Hair follicle dermal papilla cell (primary cell): ENCODE data around the gene MEX3A. TPM values are rescaled to one million over a fixed set of nuclear protein-coding genes. Genes with fewer than 3 reads are reported as not detected.

Experiments
- total RNA-seq: library from RNA; depleted of rRNA; stranded (reverse); fragments of >200 nt; gene quantifications from 2 replicates; pipeline ENCODE4 v1.2.3, GENCODE V29; 2012

The MEX3A gene, protein sequence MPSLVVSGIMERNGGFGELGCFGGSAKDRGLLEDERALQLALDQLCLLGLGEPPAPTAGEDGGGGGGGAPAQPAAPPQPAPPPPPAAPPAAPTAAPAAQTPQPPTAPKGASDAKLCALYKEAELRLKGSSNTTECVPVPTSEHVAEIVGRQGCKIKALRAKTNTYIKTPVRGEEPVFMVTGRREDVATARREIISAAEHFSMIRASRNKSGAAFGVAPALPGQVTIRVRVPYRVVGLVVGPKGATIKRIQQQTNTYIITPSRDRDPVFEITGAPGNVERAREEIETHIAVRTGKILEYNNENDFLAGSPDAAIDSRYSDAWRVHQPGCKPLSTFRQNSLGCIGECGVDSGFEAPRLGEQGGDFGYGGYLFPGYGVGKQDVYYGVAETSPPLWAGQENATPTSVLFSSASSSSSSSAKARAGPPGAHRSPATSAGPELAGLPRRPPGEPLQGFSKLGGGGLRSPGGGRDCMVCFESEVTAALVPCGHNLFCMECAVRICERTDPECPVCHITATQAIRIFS
- 0.65 and 1.1 TPM in 2 replicates for total RNA-seq

DNA sequence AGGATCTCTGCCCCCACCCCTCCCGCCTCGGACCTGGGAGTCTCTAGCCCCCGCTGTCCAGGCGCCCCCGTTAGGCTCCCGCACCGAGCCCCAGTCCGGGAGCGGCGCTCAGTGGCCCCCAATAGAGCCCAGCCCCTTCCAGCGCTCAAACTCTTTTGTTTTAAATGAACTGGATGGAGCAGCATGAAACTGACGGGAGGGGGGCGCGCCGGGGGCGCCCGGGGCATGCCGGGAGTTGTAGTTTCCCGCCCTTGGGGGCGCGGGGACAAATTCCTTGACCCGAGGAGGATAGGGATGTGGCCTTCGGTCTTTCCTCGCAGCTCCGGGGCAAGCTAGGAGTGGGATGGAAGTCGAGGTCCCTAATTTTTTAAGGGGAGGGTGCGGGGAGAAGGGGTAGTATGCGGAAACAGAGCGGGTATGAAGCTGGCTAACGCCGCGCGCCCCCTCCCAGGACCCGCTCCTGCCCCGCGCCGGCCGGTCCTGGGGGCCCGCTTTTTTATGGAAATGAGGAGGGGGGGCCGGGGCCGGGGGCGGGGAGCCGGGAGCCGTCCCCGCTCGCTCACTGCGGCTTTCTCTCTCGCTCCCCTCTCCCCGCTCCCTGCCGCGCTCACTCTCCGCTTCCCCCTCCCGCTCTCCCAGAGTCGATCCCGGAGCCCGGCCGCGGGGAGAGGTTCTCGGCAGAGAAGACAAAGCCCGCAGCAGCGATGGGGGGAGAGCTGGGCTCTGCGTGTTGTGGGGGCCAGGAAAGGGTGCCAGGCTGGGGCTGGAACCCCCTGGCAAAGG lies at the start of gene MEX3A:
Gene MEX3A, minus strand, starts transcription at position 157 of the 783 bp plus-strand sequence. CDS start 467 bp downstream, outside the sequence.

DNA sequence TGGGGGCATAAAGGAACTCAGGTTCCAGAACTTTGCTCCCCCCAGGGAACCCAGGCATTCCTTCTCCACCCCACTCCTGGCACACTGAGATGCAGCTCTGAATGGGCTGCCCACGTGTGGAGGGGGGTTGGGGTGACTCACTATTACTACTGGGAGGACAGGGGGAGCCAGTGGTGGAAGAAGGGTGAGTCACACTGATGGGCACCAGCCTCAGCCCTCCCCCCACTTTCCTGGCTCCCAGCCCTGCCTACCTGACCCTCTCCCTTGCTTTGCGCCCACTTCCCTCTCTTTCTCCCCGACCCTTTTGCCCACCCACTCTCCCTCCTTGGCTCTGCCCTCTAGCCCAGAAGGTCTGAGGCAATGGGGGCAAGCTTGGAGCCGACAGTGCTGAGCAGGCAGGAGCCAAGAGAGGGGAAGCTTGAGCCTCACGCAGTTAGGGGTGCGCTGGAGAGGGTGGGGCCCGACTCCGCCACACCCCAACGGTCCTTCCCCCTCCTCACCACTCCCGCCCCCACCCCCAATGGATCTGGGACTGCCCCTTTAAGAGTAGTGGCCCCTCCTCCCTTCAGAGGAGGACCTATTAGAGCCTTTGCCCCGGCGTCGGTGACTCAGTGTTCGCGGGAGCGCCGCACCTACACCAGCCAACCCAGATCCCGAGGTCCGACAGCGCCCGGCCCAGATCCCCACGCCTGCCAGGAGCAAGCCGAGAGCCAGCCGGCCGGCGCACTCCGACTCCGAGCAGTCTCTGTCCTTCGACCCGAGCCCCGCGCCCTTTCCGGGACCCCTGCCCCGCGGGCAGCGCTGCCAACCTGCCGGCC lies 32.0 kb upstream of the MEX3A start, which contains the start of gene LMNA:
Gene LMNA, plus strand, starts transcription at position 611 of the 818 bp plus-strand sequence. CDS start 208 bp downstream, outside the sequence.

DNA sequence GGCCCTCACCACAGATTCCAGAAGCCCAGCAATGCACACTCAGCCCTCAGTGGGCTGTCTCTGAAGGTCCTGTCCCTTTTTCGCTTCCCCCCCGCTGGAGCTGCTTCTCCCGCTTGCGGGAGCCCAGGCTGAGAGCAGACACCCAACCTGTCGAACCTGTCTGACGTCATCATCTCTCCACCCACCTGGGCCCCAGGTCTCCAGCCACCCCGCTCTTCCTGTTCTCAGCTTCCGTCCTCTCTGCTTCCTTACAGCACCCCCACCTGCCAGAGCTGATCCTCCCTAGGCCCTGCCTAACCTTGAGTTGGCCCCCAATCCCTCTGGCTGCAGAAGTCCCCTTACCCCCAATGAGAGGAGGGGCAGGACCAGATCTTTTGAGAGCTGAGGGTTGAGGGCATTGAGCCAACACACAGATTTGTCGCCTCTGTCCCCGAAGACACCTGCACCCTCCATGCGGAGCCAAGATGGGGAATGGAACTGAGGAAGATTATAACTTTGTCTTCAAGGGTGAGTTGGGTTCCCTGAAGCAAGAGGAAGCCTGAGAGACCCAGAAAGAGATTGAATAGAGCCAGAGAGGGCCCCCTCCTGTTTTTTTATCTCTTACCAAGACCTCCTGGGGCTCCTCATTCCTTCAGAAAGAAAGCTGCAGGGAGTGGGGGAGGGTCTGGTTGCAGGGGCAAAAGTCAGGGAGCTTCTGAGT lies 21.2 kb downstream of the MEX3A start, which contains the start of gene RAB25:
Gene RAB25, plus strand, starts transcription at position 224 of the 700 bp plus-strand sequence. Its CDS starts 241 bp downstream, at position 465.

DNA sequence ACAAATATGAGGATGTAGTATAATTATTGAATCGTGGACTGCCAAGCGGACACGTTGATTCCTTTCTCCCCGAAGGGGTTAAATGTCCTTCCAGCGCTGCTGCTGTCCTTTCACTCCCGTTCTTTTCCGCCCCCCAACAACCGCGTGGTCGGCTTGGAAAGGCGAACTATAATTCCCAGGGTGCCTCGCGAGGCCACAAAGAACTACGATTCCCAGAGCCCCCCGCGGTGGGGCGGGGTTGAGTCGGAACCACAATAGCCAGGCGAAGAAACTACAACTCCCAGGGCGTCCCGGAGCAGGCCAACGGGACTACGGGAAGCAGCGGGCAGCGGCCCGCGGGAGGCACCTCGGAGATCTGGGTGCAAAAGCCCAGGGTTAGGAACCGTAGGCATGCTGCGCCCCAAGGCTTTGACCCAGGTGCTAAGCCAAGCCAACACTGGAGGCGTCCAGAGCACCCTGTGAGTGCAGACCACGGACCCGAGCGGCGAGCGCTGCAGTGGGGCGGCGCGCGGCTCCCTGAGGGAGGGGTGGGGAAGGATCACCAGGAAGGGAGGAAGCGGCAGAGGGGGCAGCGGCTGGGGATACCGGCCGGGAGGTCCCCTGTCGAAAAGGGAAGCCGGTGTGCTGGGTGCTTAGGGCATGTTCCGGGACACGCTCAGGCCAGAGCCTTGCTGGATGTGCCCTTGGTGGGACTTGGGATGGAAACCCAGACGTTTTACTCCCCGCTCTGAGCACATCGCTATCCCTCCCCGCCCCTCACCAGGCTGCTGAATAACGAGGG lies 27.6 kb downstream of the MEX3A start, which contains the start of gene LAMTOR2:
Gene LAMTOR2, plus strand, starts transcription at position 283 of the 781 bp plus-strand sequence. Its CDS starts 108 bp downstream, at position 391.

DNA sequence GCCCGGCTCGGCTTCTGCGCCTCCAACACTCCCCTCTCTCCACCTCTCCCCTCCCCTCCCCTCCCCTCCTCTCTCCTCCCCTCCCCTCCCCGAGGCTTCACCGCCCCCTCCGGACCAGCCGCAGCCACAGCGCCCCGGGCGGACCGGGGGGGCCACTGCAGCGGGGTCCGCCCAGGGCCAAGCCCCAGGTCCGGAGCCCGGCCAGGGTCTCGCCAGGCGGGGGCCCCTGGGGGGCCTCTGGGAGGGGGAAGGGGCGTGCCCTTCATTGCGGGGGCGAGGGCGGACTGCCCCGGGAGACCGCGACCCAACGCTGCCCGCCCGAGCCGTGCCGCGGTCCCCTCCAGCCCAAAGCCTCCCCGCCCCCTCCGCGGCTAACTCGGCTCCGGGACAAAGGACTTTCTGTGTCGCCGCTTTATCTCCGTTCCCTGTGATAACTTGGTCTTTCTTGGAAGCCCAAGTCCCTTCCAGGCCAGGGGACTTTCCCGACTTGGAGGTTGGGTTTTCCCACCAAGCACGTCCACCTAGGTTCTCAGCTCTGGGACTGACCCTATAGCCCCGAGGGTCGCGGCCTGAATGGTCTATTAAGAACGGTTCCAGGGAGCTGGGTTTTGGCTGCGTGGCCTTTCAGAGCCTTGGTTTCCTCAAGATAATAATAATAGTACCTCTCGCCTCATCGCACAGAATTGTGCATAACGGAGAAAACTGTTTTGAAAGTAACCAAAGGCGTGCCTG lies 28.3 kb downstream of the MEX3A start, which contains the start of gene UBQLN4:
Gene UBQLN4, minus strand, starts transcription at position 31 of the 732 bp plus-strand sequence. CDS start 97 bp downstream, outside the sequence.

Other genes with a start within 250 kb of the MEX3A start
- gene GON4L, start 225.3 kb downstream of the MEX3A start, total RNA-seq, result 33.5 and 40.1 TPM in 2 replicates
- gene SYT11, start 222.9 kb downstream of the MEX3A start, total RNA-seq, result 42.0 and 44.4 TPM in 2 replicates
- 41.5 and 43.0 TPM in 2 replicates for gene RIT1, start 171.1 kb downstream of the MEX3A start, total RNA-seq
- 30.0 and 30.8 TPM in 2 replicates for gene KHDC4, start 148.1 kb downstream of the MEX3A start, total RNA-seq
- gene RXFP4, start 140.8 kb downstream of the MEX3A start, total RNA-seq, result not detected in 2 replicates
- 133 and 144 TPM in 2 replicates for gene ARHGEF2, start 103.9 kb downstream of the MEX3A start, total RNA-seq
- 338 and 351 TPM in 2 replicates for gene SSR2, start 61.5 kb downstream of the MEX3A start, total RNA-seq
- 12.5 and 14.1 TPM in 2 replicates for gene UBQLN4, start 28.7 kb downstream of the MEX3A start, total RNA-seq
- 24.8 and 27.1 TPM in 2 replicates for gene LAMTOR2, start 27.7 kb downstream of the MEX3A start, total RNA-seq
- gene RAB25, start 21.3 kb downstream of the MEX3A start, total RNA-seq, result not detected in 2 replicates
- gene LMNA, start 32.2 kb upstream of the MEX3A start, total RNA-seq, result 1,347 and 1,795 TPM in 2 replicates
- 0.97 and 3.2 TPM in 2 replicates for gene SEMA4A, start 71.1 kb upstream of the MEX3A start, total RNA-seq
- gene SLC25A44, start 111.6 kb upstream of the MEX3A start, total RNA-seq, result 15.9 and 22.9 TPM in 2 replicates
- 27.0 and 27.7 TPM in 2 replicates for gene PMF1, start 130.5 kb upstream of the MEX3A start, total RNA-seq
- gene BGLAP, start 159.7 kb upstream of the MEX3A start, total RNA-seq, result 0.16 TPM in 1 of 2 replicates, not detected in the other
- 0.49 and 0.65 TPM in 2 replicates for gene PAQR6, start 165.6 kb upstream of the MEX3A start, total RNA-seq
- gene SMG5, start 200.4 kb upstream of the MEX3A start, total RNA-seq, result 60.4 and 72.7 TPM in 2 replicates
- 0.61 and 0.81 TPM in 2 replicates for gene TMEM79, start 201.9 kb upstream of the MEX3A start, total RNA-seq
- 81.5 and 85.2 TPM in 2 replicates for gene GLMP, start 213.2 kb upstream of the MEX3A start, total RNA-seq
- not detected in 2 replicates for gene VHLL, start 216.8 kb upstream of the MEX3A start, total RNA-seq